SK-N-SH (cell line): Measurements from ENCODE around the gene CTSH. TPM values are rescaled to one million over a fixed set of nuclear protein-coding genes. Genes with fewer than 3 reads are reported as not detected.

Source experiments
- CTCF ChIA-PET: fragments of 300-600, 350-600 bp; formaldehyde crosslinking; extraction: SDS; loops from one replicate; lab custom pipeline; 2021; lab: Yijun Ruan, JAX
- POLR2A ChIA-PET: fragments of 350-600 bp; sonication (Branson Sonifier 250); formaldehyde crosslinking; extraction: SDS; loops from one replicate; lab custom pipeline; 2020; ENCODE audit warnings: antibody characterized with exemption, inconsistent platforms; lab: Yijun Ruan, JAX
- DNase-seq: peaks from one replicate; pipeline ENCODE4 v3.0.0; 2012
- H2AFZ ChIP-seq: fragments of 200-600 bp; sonication (generic); 2 replicates; pipeline ENCODE4 v1.8.1; 2016; ENCODE audit warnings: antibody characterized with exemption, mild to moderate bottlenecking, low read depth
- H3F3A ChIP-seq: fragments of 200-600 bp; sonication (generic); replicated peaks from 2 replicates; pipeline ENCODE3; 2016; ENCODE audit warnings: antibody characterized with exemption, mild to moderate bottlenecking; ENCODE audit not compliant: insufficient read depth
- H3K27ac ChIP-seq, 2 experiments: fragments of 200-500 bp in 1 of 2; fragments of 200-600 bp in 1 of 2; sonication (Bioruptor generic) in 1 of 2; sonication (generic), shearing (Covaris generic) in 1 of 2; 2 replicates each; pipeline versions ENCODE4 v1.5.1 to v1.6.1; 2014 to 2016; ENCODE audit warnings: low read depth in 2 of 2, inconsistent platforms in 1 of 2, low read length in 1 of 2, mild to moderate bottlenecking in 1 of 2, mixed read lengths in 1 of 2
- H3K27me3 ChIP-seq: fragments of 200-600 bp; sonication (generic), shearing (Covaris generic); 2 replicates; pipeline ENCODE4 v1.6.1; 2016; ENCODE audit warnings: mixed run types; ENCODE audit not compliant: insufficient read depth
- H3K36me3 ChIP-seq, 2 experiments: fragments of 200-500 bp in 1 of 2; fragments of 200-600 bp in 1 of 2; sonication (Bioruptor generic) in 1 of 2; sonication (generic) in 1 of 2; replicated peaks in 1 of 2; 2 replicates each; pipeline versions ENCODE3 to v1.5.1; 2014 to 2016; ENCODE audit warnings: low read length in 1 of 2, mild to moderate bottlenecking in 1 of 2; ENCODE audit not compliant: insufficient read depth in 2 of 2, control insufficient read depth in 1 of 2
- H3K4me1 ChIP-seq, 2 experiments: fragments of 200-500 bp in 1 of 2; fragments of 200-600 bp in 1 of 2; sonication (Bioruptor generic) in 1 of 2; sonication (generic), shearing (Covaris generic) in 1 of 2; 2 replicates each; pipeline versions ENCODE4 v1.5.1 to v1.6.1; 2014 to 2016; ENCODE audit warnings: low read depth in 1 of 2, low read length in 1 of 2, mixed run types in 1 of 2; ENCODE audit not compliant: insufficient read depth in 2 of 2, control insufficient read depth in 1 of 2
- H3K4me2 ChIP-seq: fragments of 200-600 bp; sonication (generic), shearing (Covaris generic); 2 replicates; pipeline ENCODE4 v1.6.1; 2017; ENCODE audit warnings: mixed run types
- H3K4me3 ChIP-seq, 2 experiments: fragments of 200-500 bp in 1 of 2; fragments of 200-600 bp in 1 of 2; sonication (Bioruptor generic) in 1 of 2; sonication (generic), shearing (Covaris generic) in 1 of 2; 2 replicates each; pipeline versions ENCODE4 v1.5.1 to v1.8.1; 2014 to 2016; ENCODE audit warnings: low read depth in 2 of 2, inconsistent platforms in 1 of 2, low read length in 1 of 2, mild to moderate bottlenecking in 1 of 2, mixed read lengths in 1 of 2, moderate library complexity in 1 of 2
- H3K79me2 ChIP-seq: fragments of 200-600 bp; sonication (generic); 2 replicates; pipeline ENCODE4 v1.8.1; 2017; ENCODE audit warnings: mild to moderate bottlenecking; ENCODE audit not compliant: insufficient read depth
- H3K9ac ChIP-seq: fragments of 200-600 bp; sonication (generic); 2 replicates; pipeline ENCODE4 v1.6.1; 2017; ENCODE audit warnings: mixed run types
- H3K9me2 ChIP-seq: fragments of 200-600 bp; sonication (generic); 2 replicates; pipeline ENCODE4 v1.6.1; 2017; ENCODE audit warnings: mixed run types
- H3K9me3 ChIP-seq: fragments of 200-600 bp; sonication (generic); 2 replicates; pipeline ENCODE4 v1.6.1; 2017; ENCODE audit warnings: mixed run types, mild to moderate bottlenecking, moderate library complexity
- H4K20me1 ChIP-seq: fragments of 200-600 bp; sonication (generic); 2 replicates; pipeline ENCODE4 v1.6.1; 2017; ENCODE audit warnings: mild to moderate bottlenecking, mixed run types; ENCODE audit not compliant: insufficient read depth
- CHD2 ChIP-seq: fragments of 150-350 bp; IDR thresholded peaks from 2 replicates; pipeline ENCODE4 v1.6.1; 2018; ENCODE audit warnings: low read length; ENCODE audit not compliant: partially characterized antibody
- ELF1 ChIP-seq: IDR thresholded peaks from 2 replicates; pipeline ENCODE4 v1.4.0; 2012
- EP300 ChIP-seq, 2 experiments: IDR thresholded peaks; 2 replicates each; pipeline versions ENCODE4 v1.4.0 to v1.6.1; 2012; ENCODE audit warnings: borderline replicate concordance in 1 of 2, low read depth in 1 of 2, low read length in 1 of 2
- EZH2phosphoT487 ChIP-seq: fragments of 200-600 bp; sonication (generic); IDR thresholded peaks from 2 replicates; pipeline ENCODE4 v1.6.1; 2017; ENCODE audit warnings: low read depth, mixed run types, mild to moderate bottlenecking, antibody characterized with exemption, moderate library complexity, borderline replicate concordance
- FOXJ3 ChIP-seq: sonication (generic); formaldehyde crosslinking; IDR thresholded peaks from 2 replicates; pipeline ENCODE4 v1.5.1; 2020; ENCODE audit warnings: mild to moderate bottlenecking, missing genetic modification reagents
- FOXM1 ChIP-seq: IDR thresholded peaks from 2 replicates; pipeline ENCODE4 v1.4.0; 2012; ENCODE audit warnings: low read depth, mild to moderate bottlenecking
- IRF3 ChIP-seq: fragments of 150-350 bp; IDR thresholded peaks from 2 replicates; pipeline ENCODE4 v1.6.1; 2016; ENCODE audit warnings: mild to moderate bottlenecking, low read depth, low read length
- JUND ChIP-seq: IDR thresholded peaks from 2 replicates; pipeline ENCODE4 v1.4.0; 2012
- MAX ChIP-seq: IDR thresholded peaks from 2 replicates; pipeline ENCODE4 v1.4.0; 2012; ENCODE audit warnings: low read depth
- MXI1 ChIP-seq: IDR thresholded peaks from 2 replicates; pipeline ENCODE4 v1.6.1; 2012; ENCODE audit warnings: mild to moderate bottlenecking, low read depth, low read length, improper control_type of control experiment
- NRF1 ChIP-seq: IDR thresholded peaks from 2 replicates; pipeline ENCODE4 v1.6.1; 2012; ENCODE audit warnings: low read depth, mild to moderate bottlenecking, low read length
- RAD21 ChIP-seq: IDR thresholded peaks from 2 replicates; pipeline ENCODE4 v1.6.1; 2012; ENCODE audit warnings: mild to moderate bottlenecking, low read length
- TAF1 ChIP-seq: IDR thresholded peaks from 2 replicates; pipeline ENCODE4 v1.6.1; 2012; ENCODE audit warnings: low read depth, mild to moderate bottlenecking, low read length, moderate library complexity, borderline replicate concordance
- TEAD4 ChIP-seq: IDR thresholded peaks from 2 replicates; pipeline ENCODE4 v1.4.0; 2012; ENCODE audit warnings: mild to moderate bottlenecking, borderline replicate concordance; ENCODE audit not compliant: insufficient read depth
- USF1 ChIP-seq: IDR thresholded peaks from 2 replicates; pipeline ENCODE4 v1.4.0; 2012; ENCODE audit warnings: low read depth, borderline replicate concordance
- YY1 ChIP-seq: IDR thresholded peaks from 2 replicates; pipeline ENCODE4 v1.4.0; 2012; ENCODE audit warnings: low read depth, mild to moderate bottlenecking
- WGBS: methylation state at CpG from one replicate; pipeline ENCODE4 v1.1.6; 2017; ENCODE audit warnings: low lambda C conversion rate; 5-methylcytosine and 5-hydroxymethylcytosine counted together
- polyA plus RNA-seq, 3 experiments: library from polyadenylated mRNA; depleted of rRNA; stranded (reverse); fragments of >200 nt; gene quantifications; 2 replicates each; pipeline ENCODE4 v1.2.3, GENCODE V29; 2012

Gene CTSH
- polyA plus RNA-seq, 1 of the 3 experiments (the other 2 are of a cell fraction) = 22.7 TPM

GRCh38 chr15:78881681-78882080 is 63.2 kb downstream of the CTSH start:
- Histone ChIP-seq H3K4me2 (no peak overlapping the region), H3K9me2 (no peaks in the 10 kb centered on the region), H3K9ac (no peak overlapping the region), H4K20me1 (peaks cover 100% of the 10 kb centered on the region), H3K27me3 (no peaks in the 10 kb centered on the region), H3K79me2 (peaks cover 100% of the 10 kb centered on the region), H3K9me3 (no peaks in the 10 kb centered on the region), H3K27ac (no peak overlapping the region), H3K4me1 (peaks cover 0 to 42% of the 10 kb centered on the region in 2 experiments; a peak in 3 of 4 replicates), H2AFZ (no peak overlapping the region), H3K4me3 (no peak overlapping the region), H3F3A (peaks cover 27% of the 10 kb centered on the region), H3K36me3 (peaks cover 53 to 57% of the 10 kb centered on the region in 2 experiments)
- CTCF ChIA-PET = interaction anchor here (0.8 to 1.9 kb wide), 3 partner anchors 8 to 28 kb away, joined by 3 to 7 read pairs (median 4); no protein-coding TSS in a partner anchor
- POLR2A ChIA-PET = no interaction called here
- DNase-seq = no peak
- TF ChIP-seq FOXM1 = no peak
- no peak for TF ChIP-seq TAF1
- TF ChIP-seq MAX = no peak
- no peak for TF ChIP-seq EP300 (IDR thresholded peaks at IDR 0.05; ENCODE audit: borderline replicate concordance in 1 of 2, low read depth in 1 of 2, low read length in 1 of 2)
- TF ChIP-seq NRF1 = no peak
- no peak for TF ChIP-seq USF1
- no peak for TF ChIP-seq IRF3
- no peak for TF ChIP-seq YY1
- no peak for TF ChIP-seq MXI1
- TF ChIP-seq RAD21 = no peak
- no peak for TF ChIP-seq FOXJ3 (CRISPR knock-in tag)
- no peak for TF ChIP-seq CHD2
- TF ChIP-seq EZH2phosphoT487 = no peak
- no peak for TF ChIP-seq TEAD4
- TF ChIP-seq JUND = no peak
- 100% methylated on average over 1 of the region's 1 CpG for WGBS

- Histone ChIP-seq H3K9me2 (no peaks in the 10 kb centered on the region), H3K27me3 (no peaks in the 10 kb centered on the region), H3K9me3 (no peaks in the 10 kb centered on the region), H3K4me1 (peaks cover 0 to 42% of the 10 kb centered on the region in 2 experiments; a peak in 3 of 4 replicates), H4K20me1 (peaks cover 100% of the 10 kb centered on the region), H3K4me3 (no peak overlapping the region), H3K9ac (no peak overlapping the region), H3K27ac (no peak overlapping the region), H2AFZ (no peak overlapping the region), H3K79me2 (peaks cover 100% of the 10 kb centered on the region), H3F3A (peaks cover 26% of the 10 kb centered on the region), H3K4me2 (0 out of 2 replicates have a peak overlapping the region, but pooled peaks have one; percentile 13), H3K36me3 (peaks cover 47 to 48% of the 10 kb centered on the region in 2 experiments)
- CTCF ChIA-PET = interaction anchor here (1.2 kb wide), 1 partner anchor 24 kb away, joined by 3 read pairs; no protein-coding TSS in a partner anchor
- no peak for TF ChIP-seq RAD21
- TF ChIP-seq ELF1 = no peak
- POLR2A ChIA-PET = no interaction called here
- DNase-seq = no peak
- 95% methylated on average over 1 of the region's 1 CpG for WGBS
Measured at GRCh38 chr15:78880813-78881212, 64.0 kb downstream of the CTSH start.
